ENCODE data around the gene LPCAT2. TPM values are rescaled to one million over a fixed set of nuclear protein-coding genes. Genes with fewer than 3 reads are reported as not detected.
A peak's percentile ranks its signal among the peaks of the same experiment; 100 is the strongest.

LPCAT2 gene
- total RNA-seq, 4 donors from 2014 or later = 8.0 to 27.1 (median 18.0) TPM

GRCh38 chr16:55489119-55489955, 19.5 kb upstream of the LPCAT2 start:
- Histone ChIP-seq H3K36me3 (peaks cover 0 to 45% of the 10 kb centered on the region in 2 donors), H3K9me3 (no peaks in the 10 kb centered on the region), H3K27me3 (peaks cover 7% of the 10 kb centered on the region), H3K4me3 (no peak overlapping the region), H3K27ac (peak overlapping the region in 3 of 4 donors; percentile 29 to 70 (median 44)), H3K4me1 (peaks cover 0 to 70% (median 7%) of the 10 kb centered on the region in 3 donors)
- ATAC-seq = no peak
- 88% methylated on average over 7 to 11 of the region's 14 CpGs for WGBS, 2 donors (ENCODE audit: low coverage in 1 of 2)
- TF ChIP-seq POLR2A (IDR thresholded peaks at IDR 0.05) (no peak), CTCF (IDR thresholded peaks at IDR 0.05) (no peak), EP300 (IDR thresholded peaks at IDR 0.05) (no peak), POLR2AphosphoS5 (IDR thresholded peaks at IDR 0.05) (no peak)

- Histone ChIP-seq H3K27ac (peak overlapping the region in 3 of 4 donors; percentile 29 to 70 (median 44)), H3K9me3 (no peaks in the 10 kb centered on the region), H3K27me3 (peaks cover 7% of the 10 kb centered on the region), H3K4me3 (no peak overlapping the region), H3K4me1 (peaks cover 0 to 71% (median 11%) of the 10 kb centered on the region in 3 donors), H3K36me3 (peaks cover 0 to 40% of the 10 kb centered on the region in 2 donors)
- TF ChIP-seq CTCF (IDR thresholded peaks at IDR 0.05) (no peak), POLR2A (IDR thresholded peaks at IDR 0.05) (no peak), POLR2AphosphoS5 (IDR thresholded peaks at IDR 0.05) (no peak), EP300 (IDR thresholded peaks at IDR 0.05) (no peak)
- no CpG with 5 or more reads among the region's 2 CpGs for WGBS, 2 donors (ENCODE audit: low coverage in 1 of 2)
- ATAC-seq = no peak
Measured at GRCh38 chr16:55489956-55490265, 19.0 kb upstream of the LPCAT2 start.

DNA sequence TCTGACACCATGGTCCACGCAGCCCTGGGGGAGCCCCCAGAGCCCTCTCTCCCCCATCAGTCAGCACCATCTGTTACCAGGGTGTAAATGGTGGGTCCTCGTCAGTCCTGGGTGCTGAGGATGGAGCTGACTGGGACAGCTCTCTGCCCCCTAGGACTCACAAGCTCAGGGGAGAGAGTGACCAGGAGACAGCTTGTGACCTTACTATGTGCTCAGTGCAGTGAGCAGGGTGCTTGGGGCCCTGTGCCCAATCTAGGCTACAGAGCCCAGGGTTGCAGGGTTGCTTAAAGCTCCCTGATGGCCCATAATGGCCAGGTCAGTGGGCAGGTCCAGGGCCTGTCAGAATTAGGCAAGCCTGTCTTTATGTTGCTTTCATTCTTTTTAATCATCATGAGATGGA, 18.6 kb upstream of the LPCAT2 start:
- no peaks in the 10 kb centered on the region for H3K9me3 ChIP-seq
- peak overlapping the region in 2 of 4 donors; percentile 44 to 70 for H3K27ac ChIP-seq
- peaks cover 0 to 37% of the 10 kb centered on the region in 2 donors for H3K36me3 ChIP-seq
- peaks cover 3% of the 10 kb centered on the region for H3K27me3 ChIP-seq
- peaks cover 0 to 71% (median 14%) of the 10 kb centered on the region in 3 donors for H3K4me1 ChIP-seq
- H3K4me3 ChIP-seq = no peak overlapping the region
- TF ChIP-seq POLR2AphosphoS5 (IDR thresholded peaks at IDR 0.05) (no peak), CTCF (IDR thresholded peaks at IDR 0.05) (no peak), POLR2A (IDR thresholded peaks at IDR 0.05) (no peak), EP300 (IDR thresholded peaks at IDR 0.05) (no peak)
- WGBS, 2 donors (ENCODE audit: low coverage in 1 of 2) = 60% methylated on average over 1 of the region's 2 CpGs; no CpG with 5 or more reads in 1 of the 2 donors
- no peak for ATAC-seq

GRCh38 chr16:55491691-55492090, 17.2 kb upstream of the LPCAT2 start:
- peaks cover 0 to 77% (median 14%) of the 10 kb centered on the region in 3 donors for H3K4me1 ChIP-seq
- no peaks in the 10 kb centered on the region for H3K27me3 ChIP-seq
- WGBS, 2 donors (ENCODE audit: low coverage in 1 of 2) = 26 to 27% methylated on average over 3 of the region's 7 CpGs
- no peak for TF ChIP-seq CTCF (IDR thresholded peaks at IDR 0.05)
- peak; percentile 15 for TF ChIP-seq POLR2AphosphoS5 (IDR thresholded peaks at IDR 0.05)
- H3K9me3 ChIP-seq = no peaks in the 10 kb centered on the region
- H3K4me3 ChIP-seq = no peak overlapping the region
- H3K36me3 ChIP-seq = peaks cover 0 to 37% of the 10 kb centered on the region in 2 donors
- H3K27ac ChIP-seq = peak overlapping the region in 3 of 4 donors; percentile 43 to 70 (median 53)
- peak; percentile 38 for ATAC-seq

Data from gastroesophageal sphincter (tissue), 4 donors.